ENCODE measurements around the gene SLC8A1.

GRCh38 chr2:40332191-40332826 lies 119.6 kb downstream of the SLC8A1 start:
- no peak for TF ChIP-seq POLR2A (IDR thresholded peaks at IDR 0.05; ENCODE audit: low read depth, low read length)
- no peak for TF ChIP-seq ZNF274 (IDR thresholded peaks at IDR 0.05; ENCODE audit: insufficient read depth, insufficient read length)
- TF ChIP-seq CEBPB (IDR thresholded peaks at IDR 0.05; ENCODE audit: borderline replicate concordance in 1 of 2, low read depth in 2 of 2, low read length in 2 of 2), result no peak
- no peak for TF ChIP-seq PAX8 (IDR thresholded peaks at IDR 0.05)
- no peak for TF ChIP-seq BHLHE40 (IDR thresholded peaks at IDR 0.05; ENCODE audit: borderline replicate concordance in 1 of 2, low read depth in 2 of 2, low read length in 1 of 2)
- TF ChIP-seq POLR2AphosphoS2 (IDR thresholded peaks at IDR 0.05; ENCODE audit: low read depth, low read length), result no peak
- no peak for TF ChIP-seq SUZ12 (IDR thresholded peaks at IDR 0.05; ENCODE audit: unreplicated experiment)
- TF ChIP-seq NRF1 (conservative IDR thresholded peaks at IDR 0.05; ENCODE audit: low read depth, low read length), result no peak
- no peak for TF ChIP-seq CTCF (IDR thresholded peaks at IDR 0.05 in 2 of 3, conservative IDR thresholded peaks at IDR 0.05 in 1 of 3; ENCODE audit: control insufficient read depth in 2 of 3, extremely low read depth in 1 of 3, insufficient read depth in 1 of 3, low read depth in 3 of 3, low read length in 3 of 3)
- TF ChIP-seq TAF1 (IDR thresholded peaks at IDR 0.05; ENCODE audit: borderline replicate concordance, low read depth, low read length), result no peak
- TF ChIP-seq KAT2A (conservative IDR thresholded peaks at IDR 0.05; ENCODE audit: control insufficient read depth, low read depth, low read length), result no peak
- TF ChIP-seq SREBF1 (IDR thresholded peaks at IDR 0.05; ENCODE audit: low read length), result no peak
- TF ChIP-seq ZNF217 (IDR thresholded peaks at IDR 0.05), result no peak

Measured in GM12878 (cell line).